Measurements from ENCODE around the gene LOX.

GRCh38 chr5:122063836-122064235 is 14.2 kb downstream of the LOX start:
- TF ChIP-seq SP1 (IDR thresholded peaks at IDR 0.05) = no peak
- TF ChIP-seq, protein P1, sequence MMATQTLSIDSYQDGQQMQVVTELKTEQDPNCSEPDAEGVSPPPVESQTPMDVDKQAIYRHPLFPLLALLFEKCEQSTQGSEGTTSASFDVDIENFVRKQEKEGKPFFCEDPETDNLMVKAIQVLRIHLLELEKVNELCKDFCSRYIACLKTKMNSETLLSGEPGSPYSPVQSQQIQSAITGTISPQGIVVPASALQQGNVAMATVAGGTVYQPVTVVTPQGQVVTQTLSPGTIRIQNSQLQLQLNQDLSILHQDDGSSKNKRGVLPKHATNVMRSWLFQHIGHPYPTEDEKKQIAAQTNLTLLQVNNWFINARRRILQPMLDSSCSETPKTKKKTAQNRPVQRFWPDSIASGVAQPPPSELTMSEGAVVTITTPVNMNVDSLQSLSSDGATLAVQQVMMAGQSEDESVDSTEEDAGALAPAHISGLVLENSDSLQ (IDR thresholded peaks at IDR 0.05) = no peak

Measured in HEK293T (cell line).